ENCODE results near the gene SNAP25.

Gene SNAP25

DNA sequence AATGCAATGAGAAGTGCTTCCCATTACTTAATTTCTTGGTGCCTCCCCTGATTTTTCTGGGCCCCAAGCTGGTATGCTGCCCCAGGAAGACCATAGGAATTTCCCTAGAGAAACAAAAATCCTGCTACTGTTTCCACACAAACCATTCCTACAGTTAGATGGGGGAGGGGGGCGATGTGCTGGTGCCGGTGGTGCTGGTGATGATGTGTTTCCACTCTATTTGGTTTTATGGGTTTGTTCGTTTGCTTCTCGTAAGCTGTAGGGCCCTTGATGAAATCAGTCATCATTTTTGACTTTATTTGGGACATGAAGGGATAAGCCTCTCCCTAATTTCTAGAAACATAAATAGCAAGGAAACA is 110.2 kb downstream of the SNAP25 start:
- Histone ChIP-seq H3K4me1 (ENCODE audit: insufficient read depth, low read length) (no peaks in the 10 kb centered on the region), H3K27ac (ENCODE audit: low read length) (no peak overlapping the region), H3K36me3 (ENCODE audit: insufficient read depth, low read depth, low read length) (no peaks in the 10 kb centered on the region), H3K9ac (ENCODE audit: low read depth, low read length) (no peak overlapping the region), H3K9me3 (ENCODE audit: insufficient read depth, low read depth, low read length) (no peaks in the 10 kb centered on the region), H3K4me3 (ENCODE audit: low read length) (no peak overlapping the region), H3K27me3 (ENCODE audit: insufficient read depth, low read length) (no peaks in the 10 kb centered on the region)

- H3K4me3 ChIP-seq (ENCODE audit: low read length) = no peak overlapping the region
- no peak overlapping the region for H3K27ac ChIP-seq (ENCODE audit: low read length)
- H3K27me3 ChIP-seq (ENCODE audit: insufficient read depth, low read length) = no peaks in the 10 kb centered on the region
- H3K36me3 ChIP-seq (ENCODE audit: insufficient read depth, low read depth, low read length) = no peaks in the 10 kb centered on the region
- no peaks in the 10 kb centered on the region for H3K9me3 ChIP-seq (ENCODE audit: insufficient read depth, low read depth, low read length)
- H3K9ac ChIP-seq (ENCODE audit: low read depth, low read length) = no peak overlapping the region
- no peaks in the 10 kb centered on the region for H3K4me1 ChIP-seq (ENCODE audit: insufficient read depth, low read length)
Observed at GRCh38 chr20:10329387-10330005, 110.9 kb downstream of the SNAP25 start.

DNA sequence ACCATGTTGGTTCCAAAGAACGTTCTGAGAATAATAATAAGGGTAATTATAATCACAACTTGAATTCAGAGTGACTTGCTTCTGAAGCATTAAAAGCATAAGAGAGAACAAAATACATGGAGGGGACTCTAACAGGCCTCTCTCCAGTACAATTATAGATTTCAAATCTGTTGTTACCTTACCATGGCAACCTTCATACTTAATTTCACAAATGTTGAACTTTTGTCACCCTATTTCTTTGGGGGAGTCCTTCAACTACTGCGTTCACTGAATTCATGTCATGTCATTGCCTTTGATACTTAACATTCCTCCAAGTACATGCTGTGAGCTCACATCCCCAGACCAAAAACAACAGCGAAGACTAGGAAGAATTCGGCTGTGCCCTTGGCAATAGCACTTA is 111.4 kb downstream of the SNAP25 start:
- Histone ChIP-seq H3K27me3 (ENCODE audit: insufficient read depth, low read length) (no peaks in the 10 kb centered on the region), H3K9ac (ENCODE audit: low read depth, low read length) (no peak overlapping the region), H3K27ac (ENCODE audit: low read length) (no peak overlapping the region), H3K4me1 (ENCODE audit: insufficient read depth, low read length) (no peaks in the 10 kb centered on the region), H3K4me3 (ENCODE audit: low read length) (no peak overlapping the region), H3K9me3 (ENCODE audit: insufficient read depth, low read depth, low read length) (no peaks in the 10 kb centered on the region), H3K36me3 (ENCODE audit: insufficient read depth, low read depth, low read length) (no peaks in the 10 kb centered on the region)

DNA sequence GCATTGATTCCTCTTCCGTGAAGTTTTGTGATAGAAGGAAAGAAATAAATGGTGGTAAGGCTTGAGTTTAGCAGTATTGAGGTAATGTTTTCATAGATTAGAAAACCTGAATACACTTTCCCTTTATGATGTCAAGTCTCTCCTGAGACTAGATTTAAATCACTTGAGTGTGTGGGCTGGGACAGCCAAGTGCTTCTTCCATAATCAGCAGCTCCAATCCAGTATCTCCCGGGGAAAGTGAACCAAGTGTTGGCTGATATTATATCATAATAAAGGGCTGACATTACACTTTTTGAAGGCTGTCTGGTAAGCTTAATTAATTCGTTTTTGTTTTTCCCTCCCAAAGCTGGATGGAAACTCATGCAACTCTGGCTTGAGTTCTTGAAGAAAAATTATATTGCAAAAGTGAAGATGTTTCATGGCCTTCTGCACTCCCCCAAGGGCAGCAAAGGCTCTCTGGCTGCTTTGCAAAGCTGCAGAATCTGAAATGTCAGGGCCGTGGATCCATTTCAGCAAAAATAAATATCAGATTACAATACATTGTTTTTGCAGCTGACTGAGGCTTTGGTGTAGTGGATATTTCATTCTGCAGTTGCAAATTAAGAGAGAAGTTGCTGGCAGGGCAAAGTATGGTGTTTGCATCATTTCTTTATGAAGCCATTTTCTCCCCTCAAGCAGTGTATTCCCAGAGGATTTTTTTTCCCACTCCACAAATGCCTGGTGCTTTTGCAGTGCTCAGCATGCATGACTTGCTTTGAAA is 114.2 kb downstream of the SNAP25 start:
- no peaks in the 10 kb centered on the region for H3K27me3 ChIP-seq (ENCODE audit: insufficient read depth, low read length)
- H3K36me3 ChIP-seq (ENCODE audit: insufficient read depth, low read depth, low read length) = no peaks in the 10 kb centered on the region
- H3K4me1 ChIP-seq (ENCODE audit: insufficient read depth, low read length) = no peaks in the 10 kb centered on the region
- H3K4me3 ChIP-seq (ENCODE audit: low read length) = no peak overlapping the region
- no peak overlapping the region for H3K27ac ChIP-seq (ENCODE audit: low read length)
- H3K9ac ChIP-seq (ENCODE audit: low read depth, low read length) = no peak overlapping the region
- H3K9me3 ChIP-seq (ENCODE audit: insufficient read depth, low read depth, low read length) = no peaks in the 10 kb centered on the region

- Histone ChIP-seq H3K4me3 (ENCODE audit: low read length) (no peak overlapping the region), H3K9me3 (ENCODE audit: insufficient read depth, low read depth, low read length) (no peaks in the 10 kb centered on the region), H3K27me3 (ENCODE audit: insufficient read depth, low read length) (no peaks in the 10 kb centered on the region), H3K9ac (ENCODE audit: low read depth, low read length) (no peak overlapping the region), H3K27ac (ENCODE audit: low read length) (no peak overlapping the region), H3K36me3 (ENCODE audit: insufficient read depth, low read depth, low read length) (no peaks in the 10 kb centered on the region), H3K4me1 (ENCODE audit: insufficient read depth, low read length) (no peaks in the 10 kb centered on the region)
Observed at GRCh38 chr20:10336959-10337729, 118.5 kb downstream of the SNAP25 start.

DNA sequence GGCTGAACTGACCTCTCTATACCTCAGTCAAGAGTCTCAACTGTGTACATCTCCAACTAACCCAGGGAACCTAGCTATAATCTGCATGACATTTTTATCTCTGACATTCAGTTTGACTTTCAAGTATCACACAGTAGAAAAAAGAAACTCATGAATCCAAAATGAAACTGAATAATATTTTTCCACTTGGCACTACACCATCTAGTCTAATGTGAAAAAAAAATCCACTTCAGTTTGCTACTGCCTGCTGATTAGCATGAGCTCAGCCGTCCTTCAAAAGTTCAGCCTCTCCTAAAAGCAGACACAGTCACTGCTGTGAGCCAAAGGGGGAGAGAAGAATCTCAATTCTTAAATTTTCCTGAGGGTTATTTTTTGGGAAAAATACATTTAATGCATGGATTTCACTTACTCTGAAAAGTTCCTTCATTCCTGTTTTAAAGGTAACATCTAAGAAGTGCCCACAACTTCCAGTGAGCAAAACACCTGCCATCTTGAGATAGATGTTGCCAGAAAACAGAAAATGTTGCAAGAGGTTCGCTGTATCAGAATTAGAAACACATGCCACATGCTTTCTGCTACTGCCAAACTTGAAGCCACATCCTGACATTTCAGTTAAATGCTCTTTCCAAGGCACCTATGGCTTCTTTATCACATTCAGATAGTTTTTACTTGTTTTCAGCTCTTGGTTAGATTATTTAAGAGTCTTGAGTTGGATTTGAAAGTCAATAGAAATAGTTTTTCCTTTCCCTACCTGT is 120.0 kb downstream of the SNAP25 start:
- no peaks in the 10 kb centered on the region for H3K36me3 ChIP-seq (ENCODE audit: insufficient read depth, low read depth, low read length)
- H3K27me3 ChIP-seq (ENCODE audit: insufficient read depth, low read length) = no peaks in the 10 kb centered on the region
- H3K9me3 ChIP-seq (ENCODE audit: insufficient read depth, low read depth, low read length) = no peaks in the 10 kb centered on the region; the same call in 1 of the 2 replicates

GRCh38 chr20:10339609-10340008 is 121.0 kb downstream of the SNAP25 start:
- Histone ChIP-seq H3K9me3 (ENCODE audit: insufficient read depth, low read depth, low read length) (no peaks in the 10 kb centered on the region; the same call in 1 of the 2 replicates), H3K4me1 (ENCODE audit: insufficient read depth, low read length) (no peaks in the 10 kb centered on the region), H3K9ac (ENCODE audit: low read depth, low read length) (no peak overlapping the region), H3K36me3 (ENCODE audit: insufficient read depth, low read depth, low read length) (no peaks in the 10 kb centered on the region), H3K27ac (ENCODE audit: low read length) (no peak overlapping the region), H3K4me3 (ENCODE audit: low read length) (no peak overlapping the region), H3K27me3 (ENCODE audit: insufficient read depth, low read length) (no peaks in the 10 kb centered on the region)

More for the DNA sequence above, 120.0 kb downstream of the SNAP25 start:
- Histone ChIP-seq H3K4me3 (ENCODE audit: low read length) (no peak overlapping the region), H3K9ac (ENCODE audit: low read depth, low read length) (no peak overlapping the region), H3K4me1 (ENCODE audit: insufficient read depth, low read length) (no peaks in the 10 kb centered on the region), H3K27ac (ENCODE audit: low read length) (no peak overlapping the region)

- Histone ChIP-seq H3K9ac (ENCODE audit: low read depth, low read length) (no peak overlapping the region), H3K4me3 (ENCODE audit: low read length) (no peak overlapping the region), H3K36me3 (ENCODE audit: insufficient read depth, low read depth, low read length) (no peaks in the 10 kb centered on the region), H3K27ac (ENCODE audit: low read length) (no peak overlapping the region), H3K9me3 (ENCODE audit: insufficient read depth, low read depth, low read length) (no peaks in the 10 kb centered on the region; the same call in 1 of the 2 replicates), H3K27me3 (ENCODE audit: insufficient read depth, low read length) (no peaks in the 10 kb centered on the region), H3K4me1 (ENCODE audit: insufficient read depth, low read length) (no peaks in the 10 kb centered on the region)
Observed at GRCh38 chr20:10342152-10342551, 123.5 kb downstream of the SNAP25 start.

- no peaks in the 10 kb centered on the region for H3K4me1 ChIP-seq (ENCODE audit: insufficient read depth, low read length)
Observed at GRCh38 chr20:10344953-10345352, 126.3 kb downstream of the SNAP25 start.

DNA sequence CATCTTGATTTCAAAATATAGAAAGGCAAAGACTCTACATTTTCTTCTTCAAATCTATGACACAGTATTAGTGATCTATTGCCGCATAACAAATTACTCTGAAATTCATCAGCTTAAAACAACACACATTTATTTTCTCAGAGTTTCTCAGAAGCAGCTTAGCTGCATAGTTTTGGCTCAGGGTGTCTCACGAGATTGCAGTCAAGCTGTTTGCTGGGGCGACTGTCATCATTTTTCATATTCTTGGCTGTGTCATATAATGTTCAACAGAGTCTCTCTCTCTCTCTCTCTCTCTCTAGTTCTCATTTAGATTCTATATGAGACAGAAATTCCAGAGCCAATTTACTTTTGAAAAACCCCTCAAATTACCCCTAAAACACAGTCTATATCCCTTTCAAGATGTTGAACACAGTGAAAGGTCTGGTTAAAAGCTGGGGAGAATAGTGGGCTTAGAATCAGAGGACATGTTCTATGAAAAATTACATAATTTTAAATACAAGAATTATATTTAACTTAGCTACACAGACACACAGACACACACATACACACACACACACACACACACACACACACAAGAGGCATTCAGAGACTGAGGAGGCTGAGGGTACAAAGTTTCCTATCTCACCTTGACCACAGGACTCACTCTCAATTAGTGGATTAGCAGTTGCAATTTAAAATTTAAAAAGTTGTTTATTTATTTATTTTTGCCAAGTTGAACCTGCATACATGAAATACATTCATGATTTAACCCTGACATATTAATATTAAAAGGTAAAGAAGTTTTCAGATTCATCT is 128.7 kb downstream of the SNAP25 start:
- H3K36me3 ChIP-seq (ENCODE audit: insufficient read depth, low read depth, low read length) = no peaks in the 10 kb centered on the region
- no peak overlapping the region for H3K9ac ChIP-seq (ENCODE audit: low read depth, low read length)
- no peak overlapping the region for H3K4me3 ChIP-seq (ENCODE audit: low read length)
- no peaks in the 10 kb centered on the region; the same call in 1 of the 2 replicates for H3K9me3 ChIP-seq (ENCODE audit: insufficient read depth, low read depth, low read length)
- peaks cover 14% of the 10 kb centered on the region for H3K4me1 ChIP-seq (ENCODE audit: insufficient read depth, low read length)
- no peak overlapping the region for H3K27ac ChIP-seq (ENCODE audit: low read length)
- H3K27me3 ChIP-seq (ENCODE audit: insufficient read depth, low read length) = no peaks in the 10 kb centered on the region

More at GRCh38 chr20:10344953-10345352, 126.3 kb downstream of the SNAP25 start:
- no peak overlapping the region for H3K9ac ChIP-seq (ENCODE audit: low read depth, low read length)
- H3K27ac ChIP-seq (ENCODE audit: low read length) = no peak overlapping the region
- no peak overlapping the region for H3K4me3 ChIP-seq (ENCODE audit: low read length)
- no peaks in the 10 kb centered on the region; the same call in 1 of the 2 replicates for H3K9me3 ChIP-seq (ENCODE audit: insufficient read depth, low read depth, low read length)
- no peaks in the 10 kb centered on the region for H3K27me3 ChIP-seq (ENCODE audit: insufficient read depth, low read length)
- H3K36me3 ChIP-seq (ENCODE audit: insufficient read depth, low read depth, low read length) = no peaks in the 10 kb centered on the region

- H3K36me3 ChIP-seq (ENCODE audit: insufficient read depth, low read depth, low read length) = no peaks in the 10 kb centered on the region
Observed at GRCh38 chr20:10349118-10349517, 130.5 kb downstream of the SNAP25 start.

More at GRCh38 chr20:10349118-10349517, 130.5 kb downstream of the SNAP25 start:
- Histone ChIP-seq H3K27me3 (ENCODE audit: insufficient read depth, low read length) (no peaks in the 10 kb centered on the region), H3K4me1 (ENCODE audit: insufficient read depth, low read length) (peaks cover 27% of the 10 kb centered on the region), H3K27ac (ENCODE audit: low read length) (no peak overlapping the region), H3K9me3 (ENCODE audit: insufficient read depth, low read depth, low read length) (no peaks in the 10 kb centered on the region), H3K9ac (ENCODE audit: low read depth, low read length) (no peak overlapping the region), H3K4me3 (ENCODE audit: low read length) (no peak overlapping the region)
